NCI-H2196 (cell line): ENCODE measurements around the gene KCNAB1.
"Not testable (repeated sequence)": the region's sequence is repeated elsewhere in the genome, so short reads cannot be mapped to it uniquely, and the experiment has no call there.

Source experiments
- DNase-seq: peaks from one replicate; lab custom pipeline; 2025; ENCODE audit not compliant: unreplicated experiment; lab: John Stamatoyannopoulos, UW

Gene KCNAB1

GRCh38 chr3:156264771-156265170, 144.4 kb downstream of the KCNAB1 start:
- DNase-seq, result no peak

GRCh38 chr3:156271508-156271907, 151.1 kb downstream of the KCNAB1 start:
- DNase-seq, result no peak

- DNase-seq, result no peak
These were observed 151.8 kb downstream of the KCNAB1 start for GRCh38 chr3:156271995-156272719.

- no peak for DNase-seq
These were observed 152.8 kb downstream of the KCNAB1 start for GRCh38 chr3:156273111-156273694.

- no peak for DNase-seq
These were observed 154.4 kb downstream of the KCNAB1 start for GRCh38 chr3:156274791-156275190.

DNA sequence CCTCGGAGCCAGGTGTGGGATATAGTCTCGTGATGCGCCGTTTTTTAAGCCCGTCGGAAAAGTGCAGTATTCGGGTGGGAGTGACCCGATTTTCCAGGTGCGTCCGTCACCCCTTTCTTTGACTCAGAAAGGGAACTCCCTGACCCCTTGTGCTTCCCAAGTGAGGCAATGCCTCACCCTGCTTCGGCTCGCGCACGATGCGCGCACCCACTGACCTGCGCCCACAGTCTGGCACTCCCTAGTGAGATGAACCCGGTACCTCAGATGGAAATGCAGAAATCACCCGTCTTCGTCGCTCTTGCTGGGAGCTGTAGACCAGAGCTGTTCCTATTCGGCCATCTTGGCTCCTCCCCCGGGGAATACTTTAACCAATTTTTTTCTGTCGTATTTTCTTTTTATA, 164.3 kb downstream of the KCNAB1 start:
- not testable (repeated sequence) for DNase-seq

- no peak for DNase-seq
These were observed 165.2 kb downstream of the KCNAB1 start for GRCh38 chr3:156285626-156286025.

DNA sequence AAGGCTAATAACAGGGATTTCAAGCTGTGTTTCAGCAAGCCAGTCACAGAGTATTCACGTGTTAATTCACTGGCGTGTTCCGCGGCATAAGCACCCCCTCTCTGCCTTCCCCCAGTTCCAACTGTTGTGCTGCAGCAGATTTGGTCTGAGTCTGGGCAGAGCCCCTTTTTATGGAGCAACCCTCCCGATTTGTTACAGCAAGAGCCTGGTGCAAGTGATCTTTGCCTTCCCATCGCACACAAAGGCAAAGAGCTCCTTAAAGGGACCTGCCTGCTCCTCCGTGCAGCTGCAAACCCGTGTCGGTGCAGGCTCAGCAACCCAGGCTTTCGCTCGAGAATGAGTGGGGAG, 170.5 kb downstream of the KCNAB1 start:
- no peak for DNase-seq

GRCh38 chr3:156291272-156292123, 171.1 kb downstream of the KCNAB1 start:
- no peak for DNase-seq

DNA sequence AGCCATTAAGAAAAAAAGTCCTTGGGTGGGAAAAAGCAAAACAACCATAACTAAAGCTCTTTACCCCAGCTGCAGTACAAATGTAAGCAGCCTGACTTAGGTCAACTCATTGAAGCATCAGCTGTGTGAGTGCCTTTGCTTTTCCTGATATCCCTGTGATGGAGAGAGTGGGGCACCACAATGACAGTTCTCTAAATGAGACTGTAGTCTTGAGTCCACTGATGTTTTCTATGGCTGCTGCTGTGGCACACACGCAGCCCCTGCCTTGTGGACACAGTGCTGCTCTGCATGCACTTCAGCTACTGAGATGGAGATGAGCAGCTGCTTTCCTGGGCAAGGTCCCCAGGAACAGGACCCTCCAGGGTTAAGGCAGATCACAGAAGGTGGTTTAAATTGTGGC, 173.2 kb downstream of the KCNAB1 start:
- no peak for DNase-seq

- DNase-seq, result no peak
These were observed 177.2 kb downstream of the KCNAB1 start for GRCh38 chr3:156297582-156297981.

DNA sequence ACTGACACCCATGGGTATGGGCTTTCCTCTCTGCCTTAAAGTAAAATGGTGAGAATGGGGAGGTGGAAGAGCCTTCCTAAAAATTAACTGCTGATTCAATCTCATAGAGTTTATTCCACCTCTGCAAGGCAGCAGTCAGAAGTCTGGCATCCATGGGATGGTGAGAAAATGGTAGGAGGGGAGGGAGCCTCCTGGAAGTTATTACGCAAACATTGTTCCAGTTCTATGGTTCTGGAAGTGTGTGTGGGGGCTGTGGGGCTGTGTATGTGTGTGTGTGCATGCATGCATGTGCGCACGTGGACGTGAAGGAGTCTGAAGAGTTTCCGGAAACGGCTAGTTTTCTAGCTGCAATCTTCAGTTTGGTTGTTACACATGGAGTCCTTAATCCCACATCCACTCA, 177.6 kb downstream of the KCNAB1 start:
- no peak for DNase-seq

DNA sequence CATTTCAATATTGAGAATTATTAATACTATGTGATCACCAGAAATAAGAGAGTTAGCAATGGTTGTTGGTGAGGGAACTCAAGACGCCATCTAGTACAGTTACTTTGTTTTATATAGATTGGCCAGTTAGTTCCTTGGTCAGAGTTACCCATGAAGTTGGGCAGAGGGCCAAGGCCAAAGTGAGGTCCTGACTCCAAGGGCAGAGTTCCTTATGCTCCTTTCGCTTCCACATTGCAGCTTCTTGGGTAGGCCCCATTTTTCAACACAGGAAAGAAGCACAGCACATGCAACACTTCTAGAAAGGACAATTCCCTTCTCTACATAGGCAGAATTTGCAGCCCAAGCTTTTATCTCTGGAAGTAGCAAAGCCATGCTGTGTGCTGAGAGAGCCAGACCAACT, 178.6 kb downstream of the KCNAB1 start:
- no peak for DNase-seq

GRCh38 chr3:156299569-156299968, 179.2 kb downstream of the KCNAB1 start:
- no peak for DNase-seq

- DNase-seq, result no peak
These were observed 180.0 kb downstream of the KCNAB1 start for GRCh38 chr3:156300371-156300770.

DNA sequence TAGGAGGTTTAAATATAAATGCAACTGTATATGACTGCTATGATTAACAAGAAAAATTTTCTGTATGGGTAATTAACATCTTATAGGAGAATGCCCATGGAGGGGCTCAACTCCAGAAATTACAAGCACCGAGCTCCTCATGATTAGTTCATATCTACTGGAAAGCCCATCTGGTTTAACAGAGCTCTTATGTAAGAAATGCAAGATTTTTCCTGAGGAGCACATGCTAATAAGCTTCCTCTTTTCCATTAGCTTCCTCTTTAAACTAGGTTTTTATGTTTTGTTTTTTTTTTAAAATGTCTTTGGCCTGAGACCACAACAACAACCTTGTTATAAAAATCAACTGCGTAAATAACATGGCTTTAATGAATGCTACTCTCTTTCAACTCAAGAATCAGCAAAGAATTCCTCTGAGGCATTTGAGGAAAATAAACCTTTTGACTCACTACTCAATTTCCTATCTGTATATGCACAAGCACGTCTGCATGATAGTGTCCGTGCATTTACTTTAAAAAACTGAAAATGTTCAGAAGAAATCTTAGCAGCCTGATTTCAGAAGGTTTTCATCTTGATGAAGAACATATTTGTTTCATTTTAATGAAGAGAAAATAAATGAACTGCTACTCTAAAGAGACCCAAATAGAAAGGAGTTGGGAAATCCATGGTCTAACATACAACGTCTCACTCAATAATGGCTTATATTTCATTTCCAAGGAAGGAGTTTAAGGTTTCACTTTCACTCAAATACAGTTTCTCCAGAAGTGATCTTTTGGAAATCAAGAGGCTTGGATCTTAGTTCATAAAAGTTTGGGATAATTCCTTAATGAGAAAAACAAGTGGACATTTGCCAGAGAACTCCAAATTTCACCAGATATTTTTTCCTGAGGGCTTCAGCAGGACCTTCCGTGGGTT, 180.8 kb downstream of the KCNAB1 start:
- no peak for DNase-seq

- no peak for DNase-seq
These were observed 182.8 kb downstream of the KCNAB1 start for GRCh38 chr3:156303001-156303707.

- DNase-seq, result no peak
These were observed 184.0 kb downstream of the KCNAB1 start for GRCh38 chr3:156304406-156304805.

DNA sequence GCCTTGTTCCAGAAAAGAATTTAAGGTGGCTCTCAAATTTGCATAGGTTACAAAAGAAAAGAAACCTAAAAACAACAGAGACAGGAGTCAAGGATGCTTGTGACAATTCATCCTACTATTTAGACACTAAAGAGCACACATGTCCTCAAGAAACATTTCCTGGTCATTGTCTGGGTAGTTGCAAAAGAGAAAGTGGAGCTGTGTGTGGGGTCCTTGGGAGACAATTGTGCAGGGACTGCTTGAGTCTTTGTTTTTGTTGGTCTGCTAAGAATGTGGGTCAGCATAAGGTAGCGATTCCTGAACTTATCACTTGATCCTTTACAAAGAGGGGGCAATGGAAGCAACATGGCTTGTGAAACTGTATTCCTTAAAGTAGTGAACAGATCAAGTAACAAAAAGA, 185.3 kb downstream of the KCNAB1 start:
- DNase-seq, result no peak

GRCh38 chr3:156307704-156308103, 187.3 kb downstream of the KCNAB1 start:
- no peak for DNase-seq
